Measurements from ENCODE around the gene COG6.

DNA sequence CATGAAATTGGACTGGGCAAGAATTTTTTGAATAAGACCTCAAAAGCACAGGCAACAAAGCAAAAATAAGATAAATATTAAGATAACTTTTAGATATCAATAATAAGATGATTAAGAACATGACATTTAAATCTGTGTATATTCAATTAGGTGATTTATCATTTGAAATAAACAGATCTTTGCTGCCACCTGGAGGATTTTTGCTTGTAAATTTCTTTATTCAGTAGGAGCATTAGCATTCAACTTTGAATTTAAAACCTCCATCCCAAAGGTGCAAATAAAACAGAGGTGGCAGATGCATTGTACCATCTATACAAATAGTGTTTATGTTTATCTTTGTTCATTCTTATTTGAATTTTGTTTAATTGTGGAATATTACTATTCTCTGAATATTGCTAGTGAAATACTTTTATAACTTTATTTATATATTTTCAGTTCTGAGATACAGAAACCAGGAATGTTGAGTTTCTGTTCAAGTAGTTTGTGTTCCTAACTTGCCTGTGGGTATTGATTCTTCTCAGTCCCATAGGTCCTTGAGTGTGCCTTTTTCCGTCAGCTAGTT lies 20.9 kb downstream of the COG6 start:
- TF ChIP-seq CTCF (IDR thresholded peaks at IDR 0.05; ENCODE audit: low read length) = peak; percentile 26; the same call in 1 of the 2 replicates
- no peak for TF ChIP-seq EZH2 (optimal IDR thresholded peaks at IDR 0.05; ENCODE audit: low read depth, low read length)
- no peak for TF ChIP-seq EZH2phosphoT487 (IDR thresholded peaks at IDR 0.05; ENCODE audit: low read length)

Data from MM.1S (cell line).